H9 (cell line): Measurements from ENCODE around the gene NR2F1-AS1. TPM values are rescaled to one million over a fixed set of nuclear protein-coding genes. Genes with fewer than 3 reads are reported as not detected.

ENCODE experiments used
- DNase-seq: peaks from one replicate; pipeline ENCODE4 v3.0.0-alpha.2; 2017
- H2AFZ ChIP-seq: one replicate; pipeline ENCODE4 v1.6.1; 2013; ENCODE audit warnings: mild to moderate bottlenecking, low read length, control low read depth, moderate library complexity
- H2AK5ac ChIP-seq: 2 replicates; pipeline ENCODE4 v1.6.1; 2013; ENCODE audit warnings: low read length, control low read depth, mixed read lengths; ENCODE audit not compliant: insufficient read length
- H2BK120ac ChIP-seq: one replicate; pipeline ENCODE4 v1.6.1; 2013; ENCODE audit warnings: low read depth, mild to moderate bottlenecking, low read length, control low read depth, inconsistent platforms; ENCODE audit not compliant: poor library complexity, severe bottlenecking
- H2BK12ac ChIP-seq: 2 replicates; pipeline ENCODE4 v1.6.1; 2013; ENCODE audit warnings: low read length, control low read depth, mixed read lengths, low read depth; ENCODE audit not compliant: insufficient read length
- H2BK15ac ChIP-seq: 2 replicates; pipeline ENCODE4 v1.6.1; 2013; ENCODE audit warnings: low read depth, low read length, control low read depth
- H2BK20ac ChIP-seq: one replicate; pipeline ENCODE4 v1.6.1; 2013; ENCODE audit warnings: low read depth, mild to moderate bottlenecking, low read length, control low read depth, inconsistent platforms; ENCODE audit not compliant: poor library complexity, severe bottlenecking
- H2BK5ac ChIP-seq: 2 replicates; pipeline ENCODE4 v1.6.1; 2013; ENCODE audit warnings: low read length, control low read depth, mixed read lengths; ENCODE audit not compliant: insufficient read length
- H3K14ac ChIP-seq: 2 replicates; pipeline ENCODE4 v1.6.1; 2013; ENCODE audit warnings: low read length, control low read depth; ENCODE audit not compliant: insufficient read depth
- H3K18ac ChIP-seq: 2 replicates; pipeline ENCODE4 v1.6.1; 2013; ENCODE audit warnings: low read depth, mild to moderate bottlenecking, mixed read lengths, low read length, control low read depth; ENCODE audit not compliant: insufficient read length
- H3K23ac ChIP-seq: 2 replicates; pipeline ENCODE4 v1.6.1; 2013; ENCODE audit warnings: low read length, control low read depth, mixed read lengths, low read depth; ENCODE audit not compliant: insufficient read length
- H3K23me2 ChIP-seq: 2 replicates; pipeline ENCODE4 v1.6.1; 2013; ENCODE audit warnings: low read depth, mild to moderate bottlenecking, mixed read lengths, low read length, control low read depth; ENCODE audit not compliant: insufficient read length, poor library complexity, severe bottlenecking
- H3K27ac ChIP-seq: 2 replicates; pipeline ENCODE4 v1.5.1; 2013; ENCODE audit warnings: low read length, control low read depth, mixed read lengths, low read depth; ENCODE audit not compliant: insufficient read length
- H3K27me3 ChIP-seq: 2 replicates; pipeline ENCODE4 v1.6.1; 2013; ENCODE audit warnings: low read length, control low read depth, inconsistent platforms; ENCODE audit not compliant: insufficient read depth
- H3K4ac ChIP-seq: 2 replicates; pipeline ENCODE4 v1.6.1; 2013; ENCODE audit warnings: low read depth, mild to moderate bottlenecking, control low read depth, inconsistent platforms, low read length, moderate library complexity
- H3K4me1 ChIP-seq: 2 replicates; pipeline ENCODE4 v1.6.1; 2013; ENCODE audit warnings: low read length, control low read depth, inconsistent platforms; ENCODE audit not compliant: insufficient read depth
- H3K4me2 ChIP-seq: 2 replicates; pipeline ENCODE4 v1.6.1; 2013; ENCODE audit warnings: low read length, control low read depth, mixed read lengths; ENCODE audit not compliant: insufficient read length, insufficient read depth
- H3K56ac ChIP-seq: 2 replicates; pipeline ENCODE4 v1.6.1; 2013; ENCODE audit warnings: low read depth, mild to moderate bottlenecking, mixed read lengths, low read length, control low read depth; ENCODE audit not compliant: insufficient read length
- H3K79me1 ChIP-seq: 2 replicates; pipeline ENCODE4 v1.6.1; 2013; ENCODE audit warnings: low read depth, mild to moderate bottlenecking, moderate library complexity, low read length, control low read depth, inconsistent platforms; ENCODE audit not compliant: insufficient read depth, poor library complexity, severe bottlenecking
- H3K79me2 ChIP-seq: 2 replicates; pipeline ENCODE4 v1.6.1; 2013; ENCODE audit warnings: low read length, control low read depth, inconsistent platforms; ENCODE audit not compliant: insufficient read depth
- H3K9ac ChIP-seq: 2 replicates; pipeline ENCODE4 v1.6.1; 2013; ENCODE audit warnings: low read length, control low read depth, mixed read lengths; ENCODE audit not compliant: insufficient read length; ENCODE audit errors: extremely low read depth
- H3K9me3 ChIP-seq: one replicate; pipeline ENCODE4 v1.6.1; 2013; ENCODE audit warnings: low read depth, low read length, inconsistent platforms; ENCODE audit not compliant: control insufficient read depth
- H3T11ph ChIP-seq: one replicate; pipeline ENCODE4 v1.6.1; 2013; ENCODE audit warnings: mild to moderate bottlenecking, low read length, control low read depth, inconsistent platforms
- H4K20me1 ChIP-seq: one replicate; pipeline ENCODE4 v1.6.1; 2013; ENCODE audit not compliant: control insufficient read depth, insufficient read length, insufficient read depth
- H4K5ac ChIP-seq: 2 replicates; pipeline ENCODE4 v1.6.1; 2013; ENCODE audit warnings: low read depth, mild to moderate bottlenecking, mixed read lengths, low read length, control low read depth; ENCODE audit not compliant: insufficient read length
- H4K8ac ChIP-seq: replicated peaks from 2 replicates; pipeline ENCODE4 v1.6.1; 2013; ENCODE audit warnings: low read length, control low read depth, mixed read lengths, low read depth; ENCODE audit not compliant: insufficient read length
- H4K91ac ChIP-seq: 2 replicates; pipeline ENCODE4 v1.6.1; 2013; ENCODE audit warnings: low read depth, mild to moderate bottlenecking, moderate library complexity, mixed read lengths, low read length, control low read depth; ENCODE audit not compliant: insufficient read length
- H3K27ac Mint-ChIP-seq, 3 experiments: 2 replicates in 2 of 3; 3 replicates in 1 of 3; pipeline ENCODE4 v1.8.0; 2020 to 2021; ENCODE audit warnings: mixed read lengths in 3 of 3, mild to moderate bottlenecking in 1 of 3, moderate library complexity in 1 of 3
- H3K27me3 Mint-ChIP-seq: 2 replicates; pipeline ENCODE4 v1.8.0; 2021; ENCODE audit warnings: low read depth, mild to moderate bottlenecking, moderate library complexity, mixed read lengths
- H3K36me3 Mint-ChIP-seq, 3 experiments: 2 replicates in 2 of 3; 3 replicates in 1 of 3; pipeline ENCODE4 v1.8.0; 2020 to 2021; ENCODE audit warnings: low read depth in 3 of 3, mixed read lengths in 3 of 3; ENCODE audit not compliant: insufficient read depth in 1 of 3
- H3K4me1 Mint-ChIP-seq, 2 experiments: 2 replicates each; pipeline ENCODE4 v1.8.0; 2020; ENCODE audit warnings: mixed read lengths in 2 of 2
- H3K4me3 Mint-ChIP-seq, 2 experiments: 2 replicates in 1 of 2; 3 replicates in 1 of 2; pipeline ENCODE4 v1.8.0; 2020 to 2021; ENCODE audit warnings: mild to moderate bottlenecking in 2 of 2, mixed read lengths in 2 of 2, moderate library complexity in 1 of 2
- H3K9me3 Mint-ChIP-seq, 2 experiments: 2 replicates in 1 of 2; 3 replicates in 1 of 2; pipeline ENCODE4 v1.8.0; 2020; ENCODE audit warnings: mild to moderate bottlenecking in 2 of 2, mixed read lengths in 2 of 2, moderate library complexity in 1 of 2
- WGBS: extraction: QIAGEN DNeasy Blood & Tissue Kit; methylation state at CpG from one replicate; pipeline ENCODE4 v1.1.7; 2013; ENCODE audit warnings: missing lambda C conversion rate, low lambda C conversion rate, mixed read lengths; ENCODE audit not compliant: insufficient read length; ENCODE audit errors: extremely low coverage; 5-methylcytosine and 5-hydroxymethylcytosine counted together
- total RNA-seq: library from RNA; stranded (reverse); gene quantifications from 2 replicates; pipeline ENCODE4 v1.2.1, GENCODE V29; 2021
- TF ChIP-seq, protein P1 (sequence below): fragments of 200-600 bp; sonication (generic); conservative IDR thresholded peaks from 3 replicates; pipeline ENCODE4 v1.8.0; 2021; ENCODE audit warnings: antibody characterized with exemption, mild to moderate bottlenecking

The NR2F1-AS1 gene
- total RNA-seq, 1 experiment from 2014 or later = 1.9 TPM

GRCh38 chr5:93403141-93403928, 177.7 kb downstream of the NR2F1-AS1 start:
- no CpG with 5 or more reads among the region's 2 CpGs for WGBS
- TF ChIP-seq, protein P1, sequence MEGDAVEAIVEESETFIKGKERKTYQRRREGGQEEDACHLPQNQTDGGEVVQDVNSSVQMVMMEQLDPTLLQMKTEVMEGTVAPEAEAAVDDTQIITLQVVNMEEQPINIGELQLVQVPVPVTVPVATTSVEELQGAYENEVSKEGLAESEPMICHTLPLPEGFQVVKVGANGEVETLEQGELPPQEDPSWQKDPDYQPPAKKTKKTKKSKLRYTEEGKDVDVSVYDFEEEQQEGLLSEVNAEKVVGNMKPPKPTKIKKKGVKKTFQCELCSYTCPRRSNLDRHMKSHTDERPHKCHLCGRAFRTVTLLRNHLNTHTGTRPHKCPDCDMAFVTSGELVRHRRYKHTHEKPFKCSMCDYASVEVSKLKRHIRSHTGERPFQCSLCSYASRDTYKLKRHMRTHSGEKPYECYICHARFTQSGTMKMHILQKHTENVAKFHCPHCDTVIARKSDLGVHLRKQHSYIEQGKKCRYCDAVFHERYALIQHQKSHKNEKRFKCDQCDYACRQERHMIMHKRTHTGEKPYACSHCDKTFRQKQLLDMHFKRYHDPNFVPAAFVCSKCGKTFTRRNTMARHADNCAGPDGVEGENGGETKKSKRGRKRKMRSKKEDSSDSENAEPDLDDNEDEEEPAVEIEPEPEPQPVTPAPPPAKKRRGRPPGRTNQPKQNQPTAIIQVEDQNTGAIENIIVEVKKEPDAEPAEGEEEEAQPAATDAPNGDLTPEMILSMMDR = no peak
- no peaks in the 10 kb centered on the region for H3K23me2 ChIP-seq
- no peak overlapping the region for H4K8ac ChIP-seq
- H3T11ph ChIP-seq = no peak overlapping the region
- Mint-ChIP-seq H3K27ac (no peak overlapping the region), H3K36me3 (peaks cover 0 to 8% (median 0%) of the 10 kb centered on the region in 3 experiments; a peak in 1 of 7 replicates), H3K27me3 (no peaks in the 10 kb centered on the region), H3K9me3 (peaks cover 0 to 4% of the 10 kb centered on the region in 2 experiments; a peak in 3 of 5 replicates), H3K4me1 (peaks cover 13 to 16% of the 10 kb centered on the region in 2 experiments), H3K4me3 (no peak overlapping the region)
- no peak overlapping the region for H2AK5ac ChIP-seq
- no peak overlapping the region for H3K27ac ChIP-seq
- no peak overlapping the region for H3K18ac ChIP-seq
- H2AFZ ChIP-seq = no peak overlapping the region
- no peaks in the 10 kb centered on the region for H3K9me3 ChIP-seq
- H4K5ac ChIP-seq = no peak overlapping the region
- H3K23ac ChIP-seq = no peak overlapping the region
- H4K20me1 ChIP-seq = no peaks in the 10 kb centered on the region
- peaks cover 2% of the 10 kb centered on the region; the same call in 1 of the 2 replicates for H3K4me1 ChIP-seq
- H3K27me3 ChIP-seq = no peaks in the 10 kb centered on the region
- H4K91ac ChIP-seq = no peak overlapping the region
- no peak overlapping the region for H2BK15ac ChIP-seq
- H3K4ac ChIP-seq = no peak overlapping the region
- H3K14ac ChIP-seq = no peak overlapping the region
- no peak overlapping the region for H2BK5ac ChIP-seq
- no peak overlapping the region for H2BK120ac ChIP-seq
- H3K9ac ChIP-seq = no peak overlapping the region
- no peaks in the 10 kb centered on the region for H3K79me1 ChIP-seq
- H3K4me2 ChIP-seq = no peak overlapping the region
- H2BK12ac ChIP-seq = no peak overlapping the region
- DNase-seq = no peak
- no peaks in the 10 kb centered on the region for H3K79me2 ChIP-seq
- H3K56ac ChIP-seq = no peak overlapping the region
- H2BK20ac ChIP-seq = no peak overlapping the region
